ENCODE results near the gene FADS2. TPM values are rescaled to one million over a fixed set of nuclear protein-coding genes. Genes with fewer than 3 reads are reported as not detected.
A peak's percentile ranks its signal among the peaks of the same experiment; 100 is the strongest.

Gene FADS2
- total RNA-seq, 1 experiment from 2014 or later = 514 TPM

GRCh38 chr11:61799665-61800284 lies 28.3 kb upstream of the FADS2 start:
- DNase-seq = no peak
- Histone ChIP-seq H3K9me3 (ENCODE audit: insufficient read depth, low read depth) (no peaks in the 10 kb centered on the region), H3K27me3 (ENCODE audit: insufficient read depth, low read depth) (no peaks in the 10 kb centered on the region), H3K4me2 (no peak overlapping the region), H3K4me3 (no peak overlapping the region), H3K4me1 (replicated peaks; ENCODE audit: insufficient read depth) (no peaks in the 10 kb centered on the region), H3K9me2 (ENCODE audit: insufficient read depth) (no peaks in the 10 kb centered on the region), H2AFZ (no peak overlapping the region), H4K20me1 (ENCODE audit: insufficient read depth) (no peaks in the 10 kb centered on the region; the same call in none of the 2 replicates), H3K36me3 (ENCODE audit: low read depth) (0 out of 2 replicates have a peak, but pooled peaks cover 14% of the 10 kb centered on the region), H3F3A (ENCODE audit: insufficient read depth, low read depth) (peaks cover 55% of the 10 kb centered on the region; the same call in 1 of the 2 replicates), H3K27ac (no peak overlapping the region), H3K79me2 (ENCODE audit: low read depth) (peaks cover 32% of the 10 kb centered on the region)
- BruUV-seq (replicated peaks) = no TSS peak
- ChIA-PET POLR2A (ENCODE audit: unreplicated experiment) (interaction anchor here (0.5 kb wide), 1 partner anchor 1749 kb away, joined by 4 read pairs; no protein-coding TSS in a partner anchor), CTCF (interaction anchor here (0.7 kb wide), 2 partner anchors 34 to 91 kb away, joined by 3 to 6 read pairs; no protein-coding TSS in a partner anchor)
- intact Hi-C loops (cut with micrococcal nuclease; ENCODE audit: unreplicated experiment) = loop anchor here (10.0 kb wide), 1 partner anchor 255 kb away; no protein-coding TSS in a partner anchor
- TF ChIP-seq CTCF (conservative IDR thresholded peaks at IDR 0.05) = no peak

GRCh38 chr11:61800331-61801281 lies 27.5 kb upstream of the FADS2 start:
- Histone ChIP-seq H3K27me3 (ENCODE audit: insufficient read depth, low read depth) (no peaks in the 10 kb centered on the region), H3F3A (ENCODE audit: insufficient read depth, low read depth) (peaks cover 55% of the 10 kb centered on the region; the same call in 1 of the 2 replicates), H4K20me1 (ENCODE audit: insufficient read depth) (no peaks in the 10 kb centered on the region; the same call in none of the 2 replicates), H3K9me2 (ENCODE audit: insufficient read depth) (no peaks in the 10 kb centered on the region), H3K4me3 (no peak overlapping the region), H3K4me1 (replicated peaks; ENCODE audit: insufficient read depth) (no peaks in the 10 kb centered on the region), H3K9me3 (ENCODE audit: insufficient read depth, low read depth) (no peaks in the 10 kb centered on the region), H3K79me2 (ENCODE audit: low read depth) (peaks cover 24% of the 10 kb centered on the region), H3K4me2 (no peak overlapping the region), H3K27ac (no peak overlapping the region), H3K36me3 (ENCODE audit: low read depth) (0 out of 2 replicates have a peak, but pooled peaks cover 14% of the 10 kb centered on the region), H2AFZ (no peak overlapping the region)
- intact Hi-C loops (cut with micrococcal nuclease; ENCODE audit: unreplicated experiment) = no loop called here
- TF ChIP-seq EZH2 (IDR thresholded peaks at IDR 0.05; ENCODE audit: low read depth) (no peak), CTCF (conservative IDR thresholded peaks at IDR 0.05) (no peak)
- DNase-seq = no peak
- TSS peak; percentile 27 for BruUV-seq (replicated peaks)
- ChIA-PET POLR2A (ENCODE audit: unreplicated experiment) (interaction anchor here (0.7 kb wide), 1 partner anchor 14 kb away, joined by 6 read pairs; no protein-coding TSS in a partner anchor), CTCF (interaction anchor here (0.7 kb wide), 1 partner anchor 33 kb away, joined by 6 read pairs; no protein-coding TSS in a partner anchor)

GRCh38 chr11:61802605-61803004 lies 25.5 kb upstream of the FADS2 start:
- H2AFZ ChIP-seq = no peak overlapping the region
- no TSS peak for BruUV-seq (replicated peaks)
- H3K27me3 ChIP-seq (ENCODE audit: insufficient read depth, low read depth) = no peaks in the 10 kb centered on the region
- no peak overlapping the region for H3K27ac ChIP-seq
- intact Hi-C loops (cut with micrococcal nuclease; ENCODE audit: unreplicated experiment) = no loop called here
- no peak for DNase-seq
- H3K79me2 ChIP-seq (ENCODE audit: low read depth) = peaks cover 12% of the 10 kb centered on the region; the same call in 1 of the 2 replicates
- peaks cover 47% of the 10 kb centered on the region; the same call in 1 of the 2 replicates for H3F3A ChIP-seq (ENCODE audit: insufficient read depth, low read depth)
- peaks cover 14% of the 10 kb centered on the region; the same call in 1 of the 2 replicates for H3K36me3 ChIP-seq (ENCODE audit: low read depth)
- TF ChIP-seq EZH2 (IDR thresholded peaks at IDR 0.05; ENCODE audit: low read depth) = no peak
- ChIA-PET CTCF (no interaction called here), POLR2A (ENCODE audit: unreplicated experiment) (no interaction called here)
- H3K9me3 ChIP-seq (ENCODE audit: insufficient read depth, low read depth) = no peaks in the 10 kb centered on the region
- no peaks in the 10 kb centered on the region for H3K9me2 ChIP-seq (ENCODE audit: insufficient read depth)
- no peak overlapping the region for H3K4me3 ChIP-seq
- H4K20me1 ChIP-seq (ENCODE audit: insufficient read depth) = no peaks in the 10 kb centered on the region; the same call in none of the 2 replicates
- no peak overlapping the region for H3K4me2 ChIP-seq
- no peaks in the 10 kb centered on the region for H3K4me1 ChIP-seq (replicated peaks; ENCODE audit: insufficient read depth)
